Neuron (in vitro differentiated cells): Measurements from ENCODE around the gene SULT2B1.

Experiments used
- H2AFZ ChIP-seq: one replicate; pipeline ENCODE4 v1.6.1; 2013; ENCODE audit warnings: low read depth, mild to moderate bottlenecking, inconsistent platforms, low read length, moderate library complexity
- H3K27me3 ChIP-seq: one replicate; pipeline ENCODE4 v1.6.1; 2013; ENCODE audit warnings: low read length; ENCODE audit not compliant: insufficient read depth
- H3K36me3 ChIP-seq: one replicate; pipeline ENCODE4 v1.6.1; 2013; ENCODE audit warnings: low read length; ENCODE audit not compliant: insufficient read depth
- H3K4me1 ChIP-seq: one replicate; pipeline ENCODE4 v1.6.1; 2013; ENCODE audit warnings: low read length; ENCODE audit not compliant: insufficient read depth
- H3K4me3 ChIP-seq: 2 replicates; pipeline ENCODE4 v1.5.1; 2013; ENCODE audit warnings: mild to moderate bottlenecking, low read length, moderate library complexity
- H3K9me3 ChIP-seq: one replicate; pipeline ENCODE4 v1.6.1; 2013; ENCODE audit warnings: low read length

Gene SULT2B1

GRCh38 chr19:48634424-48635262, 82.7 kb downstream of the SULT2B1 start:
- Histone ChIP-seq H3K9me3 (no peaks in the 10 kb centered on the region), H3K36me3 (peaks cover 6% of the 10 kb centered on the region), H3K4me1 (peaks cover 70% of the 10 kb centered on the region), H3K27me3 (no peaks in the 10 kb centered on the region), H2AFZ (no peak overlapping the region), H3K4me3 (peak overlapping the region; percentile 68)

- Histone ChIP-seq H3K9me3 (no peaks in the 10 kb centered on the region), H2AFZ (no peak overlapping the region), H3K4me3 (peak overlapping the region; percentile 68), H3K4me1 (peaks cover 62% of the 10 kb centered on the region), H3K36me3 (peaks cover under 1% of the 10 kb centered on the region), H3K27me3 (no peaks in the 10 kb centered on the region)
These were observed 83.4 kb downstream of the SULT2B1 start for GRCh38 chr19:48635263-48635965.

DNA sequence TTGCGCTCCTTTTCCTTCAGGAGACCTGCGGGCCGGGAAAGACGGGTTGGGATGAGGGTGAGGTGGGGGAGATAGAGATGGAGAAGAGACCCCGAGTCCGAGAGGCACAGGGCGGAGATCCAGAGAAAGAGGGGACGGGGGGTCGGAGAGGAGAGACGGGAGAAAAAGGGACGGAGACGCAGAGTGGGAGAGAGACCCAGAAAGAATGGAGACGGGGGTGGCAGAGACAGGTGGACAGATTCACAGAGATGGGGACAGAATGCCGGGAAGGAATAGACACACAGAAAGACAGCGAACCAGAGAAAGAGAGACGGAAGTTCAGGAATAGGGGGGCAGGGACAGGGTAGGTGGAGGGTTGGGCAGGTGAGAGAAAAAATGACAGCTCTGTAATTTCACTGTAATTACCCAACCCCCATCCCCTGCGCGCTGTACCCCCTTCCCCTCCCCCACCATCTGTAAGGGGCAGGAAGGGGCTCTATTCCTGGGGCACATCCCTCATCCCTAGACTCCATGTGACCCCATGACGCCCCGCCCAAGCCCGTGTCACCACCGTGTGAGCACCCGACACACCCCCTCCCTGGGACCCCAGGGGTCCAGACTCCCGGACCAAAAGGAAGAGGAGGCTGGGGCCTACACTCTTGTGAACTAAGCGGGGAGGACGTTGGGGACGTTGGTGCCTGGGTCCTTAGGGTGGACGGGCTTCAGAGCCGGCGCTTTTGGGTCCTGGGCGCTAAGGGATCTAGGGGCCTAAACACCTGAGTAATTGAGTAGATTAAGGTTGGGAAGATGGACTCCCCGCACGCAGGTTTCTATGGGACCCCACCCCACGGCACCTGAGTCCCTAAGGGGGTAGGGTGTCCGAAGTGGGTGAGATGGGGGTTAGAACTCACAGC, 84.2 kb downstream of the SULT2B1 start:
- H2AFZ ChIP-seq, result no peak overlapping the region
- H3K4me1 ChIP-seq, result peaks cover 55% of the 10 kb centered on the region
- H3K27me3 ChIP-seq, result no peaks in the 10 kb centered on the region
- no peaks in the 10 kb centered on the region for H3K36me3 ChIP-seq
- no peaks in the 10 kb centered on the region for H3K9me3 ChIP-seq
- peak overlapping the region; percentile 68 for H3K4me3 ChIP-seq

- H2AFZ ChIP-seq, result peak within 1 kb of the TSS; percentile 62
- no peaks in the 10 kb centered on the region for H3K9me3 ChIP-seq
- H3K4me3 ChIP-seq, result peak within 1 kb of the TSS; percentile 68
- no peaks in the 10 kb centered on the region for H3K36me3 ChIP-seq
- H3K4me1 ChIP-seq, result peaks cover 49% of the 10 kb centered on the region
- H3K27me3 ChIP-seq, result no peaks in the 10 kb centered on the region
These were observed 85.0 kb downstream of the SULT2B1 start, which contains the start of gene DBP for GRCh38 chr19:48636859-48637448. TSS of gene DBP (minus strand) at chr19:48637379. CDS start at chr19:48636994, 385 bp downstream.

- peaks cover 43% of the 10 kb centered on the region for H3K4me1 ChIP-seq
- no peaks in the 10 kb centered on the region for H3K36me3 ChIP-seq
- H2AFZ ChIP-seq, result peak overlapping the region; percentile 62
- peak overlapping the region; percentile 68 for H3K4me3 ChIP-seq
- H3K27me3 ChIP-seq, result no peaks in the 10 kb centered on the region
- no peaks in the 10 kb centered on the region for H3K9me3 ChIP-seq
These were observed 85.5 kb downstream of the SULT2B1 start for GRCh38 chr19:48637449-48637947.

DNA sequence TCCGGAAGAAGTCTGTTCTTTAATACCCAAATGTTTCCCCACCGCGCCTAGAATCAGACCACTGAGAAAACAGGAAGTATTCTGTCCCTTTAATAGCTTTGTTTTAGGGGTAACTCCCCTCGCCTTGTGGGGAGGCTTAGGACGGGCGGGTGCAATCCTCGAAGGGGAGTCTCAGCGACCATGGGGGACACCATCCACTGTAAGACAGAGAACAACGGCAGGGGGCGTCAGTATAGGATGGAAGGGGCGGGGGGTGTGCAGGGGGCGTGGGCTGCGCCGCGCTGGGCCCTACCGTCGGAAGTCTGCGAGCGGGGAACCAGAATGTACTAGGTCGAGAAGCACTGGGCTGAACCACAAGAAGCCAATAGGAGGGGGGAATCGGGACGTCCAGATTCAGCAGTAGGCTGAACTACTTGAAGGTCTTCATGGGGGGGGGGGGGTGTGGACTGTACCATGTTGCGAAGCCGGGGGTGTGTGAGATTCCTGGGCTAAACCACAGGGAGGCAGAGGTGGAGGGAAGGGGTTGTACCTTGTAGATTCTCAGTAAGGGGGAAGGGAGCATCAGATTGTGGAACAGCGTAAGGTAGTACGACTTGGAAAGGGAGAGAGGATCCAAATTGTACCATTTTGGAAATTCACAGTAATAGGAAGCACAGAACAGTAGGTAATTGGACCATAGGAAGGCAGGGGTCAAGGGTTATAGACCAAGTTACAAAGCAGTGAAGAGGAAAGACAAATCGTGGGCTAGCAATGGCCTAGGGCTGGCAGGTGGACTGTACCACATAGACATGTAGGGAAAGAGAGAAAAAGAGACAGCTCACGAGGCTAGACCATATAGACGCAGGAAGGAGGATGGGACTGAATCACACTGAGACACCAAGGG, 86.2 kb downstream of the SULT2B1 start:
- Histone ChIP-seq H3K4me3 (peak overlapping the region; percentile 55), H2AFZ (peak overlapping the region; percentile 62), H3K4me1 (peaks cover 36% of the 10 kb centered on the region), H3K9me3 (no peaks in the 10 kb centered on the region), H3K27me3 (no peaks in the 10 kb centered on the region), H3K36me3 (no peaks in the 10 kb centered on the region)

- Histone ChIP-seq H3K4me1 (peaks cover 29% of the 10 kb centered on the region), H3K27me3 (no peaks in the 10 kb centered on the region), H3K4me3 (peak overlapping the region; percentile 55), H3K9me3 (no peaks in the 10 kb centered on the region), H3K36me3 (no peaks in the 10 kb centered on the region), H2AFZ (peak overlapping the region; percentile 62)
These were observed 86.9 kb downstream of the SULT2B1 start for GRCh38 chr19:48638831-48639381.

GRCh38 chr19:48639483-48640375, 87.8 kb downstream of the SULT2B1 start:
- H3K27me3 ChIP-seq, result no peaks in the 10 kb centered on the region
- no peaks in the 10 kb centered on the region for H3K9me3 ChIP-seq
- H3K36me3 ChIP-seq, result no peaks in the 10 kb centered on the region
- H3K4me1 ChIP-seq, result peaks cover 22% of the 10 kb centered on the region
- H2AFZ ChIP-seq, result no peak overlapping the region
- no peak overlapping the region for H3K4me3 ChIP-seq

- Histone ChIP-seq H3K4me3 (no peak overlapping the region), H3K27me3 (no peaks in the 10 kb centered on the region), H3K36me3 (no peaks in the 10 kb centered on the region), H3K4me1 (peaks cover 19% of the 10 kb centered on the region), H3K9me3 (no peaks in the 10 kb centered on the region), H2AFZ (no peak overlapping the region)
These were observed 89.9 kb downstream of the SULT2B1 start for GRCh38 chr19:48641850-48642249.

GRCh38 chr19:48642862-48643261, 90.9 kb downstream of the SULT2B1 start:
- H3K9me3 ChIP-seq, result no peaks in the 10 kb centered on the region
- H2AFZ ChIP-seq, result no peak overlapping the region
- H3K36me3 ChIP-seq, result no peaks in the 10 kb centered on the region
- H3K27me3 ChIP-seq, result no peaks in the 10 kb centered on the region
- no peak overlapping the region for H3K4me3 ChIP-seq
- peaks cover 19% of the 10 kb centered on the region for H3K4me1 ChIP-seq

- Histone ChIP-seq H3K4me1 (peaks cover 14% of the 10 kb centered on the region), H3K27me3 (no peaks in the 10 kb centered on the region), H3K36me3 (no peaks in the 10 kb centered on the region), H3K9me3 (no peaks in the 10 kb centered on the region), H2AFZ (no peak overlapping the region), H3K4me3 (peak overlapping the region; percentile 7)
These were observed 92.4 kb downstream of the SULT2B1 start for GRCh38 chr19:48644355-48644754.
